H1 (cell line): ENCODE data around the gene RIPOR1. TPM values are rescaled to one million over a fixed set of nuclear protein-coding genes. Genes with fewer than 3 reads are reported as not detected.

Experiments
- CTCF ChIA-PET: fragments of 300-600 bp; sonication (Branson Sonifier 250); formaldehyde crosslinking; loops from one replicate; lab custom pipeline; 2021; ENCODE audit not compliant: partially characterized antibody; lab: Charles Lee
- POLR2A ChIA-PET: fragments of 300-600 bp; sonication (Branson Sonifier 250); formaldehyde crosslinking; loops from one replicate; lab custom pipeline; 2021; ENCODE audit warnings: inconsistent platforms; ENCODE audit not compliant: partially characterized antibody; lab: Charles Lee
- DNase-seq, 2 experiments: peaks; one replicate each; pipeline versions ENCODE4 v3.0.0 to v3.0.0-alpha.2; 2010 to 2022; ENCODE audit warnings: low spot score in 2 of 2, low read depth in 1 of 2, mixed read lengths in 1 of 2
- FAIRE-seq: peaks from 2 replicates; lab custom pipeline; 2011; peaks lifted over from hg19 to GRCh38; lab: Jason Lieb, UNC
- H2AFZ ChIP-seq: 2 replicates; pipeline ENCODE4 v1.8.1; 2012; ENCODE audit warnings: low read length, inconsistent platforms
- H2AK5ac ChIP-seq: 2 replicates; pipeline ENCODE4 v1.6.1; 2013; ENCODE audit warnings: low read depth, low read length
- H2BK120ac ChIP-seq: replicated peaks from 2 replicates; pipeline ENCODE3; 2013; ENCODE audit warnings: low read depth, low read length, inconsistent platforms
- H2BK12ac ChIP-seq: 2 replicates; pipeline ENCODE4 v1.6.1; 2013; ENCODE audit warnings: low read depth, low read length
- H2BK15ac ChIP-seq: 2 replicates; pipeline ENCODE4 v1.6.1; 2013; ENCODE audit warnings: low read length
- H2BK20ac ChIP-seq: 2 replicates; pipeline ENCODE4 v1.6.1; 2013; ENCODE audit warnings: low read length
- H2BK5ac ChIP-seq: 2 replicates; pipeline ENCODE4 v1.6.1; 2013; ENCODE audit warnings: low read depth, low read length
- H3K14ac ChIP-seq: 2 replicates; pipeline ENCODE4 v1.6.1; 2013; ENCODE audit warnings: inconsistent platforms; ENCODE audit not compliant: insufficient read length
- H3K18ac ChIP-seq: 2 replicates; pipeline ENCODE4 v1.6.1; 2013; ENCODE audit warnings: low read length; ENCODE audit errors: extremely low read depth
- H3K23ac ChIP-seq: 2 replicates; pipeline ENCODE4 v1.6.1; 2013; ENCODE audit warnings: inconsistent platforms; ENCODE audit not compliant: insufficient read length
- H3K23me2 ChIP-seq: 2 replicates; pipeline ENCODE4 v1.6.1; 2013; ENCODE audit warnings: low read depth, low read length
- H3K27ac ChIP-seq: 2 replicates; pipeline ENCODE4 v1.6.1; 2011; ENCODE audit warnings: low read depth, low read length, inconsistent platforms
- H3K27me3 ChIP-seq, 4 experiments: replicated peaks in 1 of 4; 1 replicate in 1 of 4; 2 replicates in 3 of 4; pipeline versions ENCODE4 v1.6.1 to v1.8.1; 2011 to 2013; ENCODE audit warnings: low read length in 3 of 4, mild to moderate bottlenecking in 3 of 4, inconsistent platforms in 2 of 4, mixed read lengths in 2 of 4, moderate library complexity in 1 of 4; ENCODE audit not compliant: control insufficient read depth in 3 of 4, insufficient read depth in 3 of 4; ENCODE audit errors: extremely low read depth in 1 of 4
- H3K36me3 ChIP-seq, 4 experiments: 2 replicates each; pipeline versions ENCODE4 v1.6.1 to v1.8.1; 2011 to 2013; ENCODE audit warnings: mild to moderate bottlenecking in 4 of 4, low read length in 3 of 4, moderate library complexity in 2 of 4, control low read depth in 1 of 4, inconsistent platforms in 1 of 4; ENCODE audit not compliant: insufficient read depth in 4 of 4, control insufficient read depth in 2 of 4
- H3K4ac ChIP-seq: replicated peaks from 2 replicates; pipeline ENCODE3; 2013; ENCODE audit warnings: low read length, low read depth, mixed read lengths, inconsistent platforms; ENCODE audit not compliant: insufficient read length
- H3K4me1 ChIP-seq, 4 experiments: replicated peaks in 1 of 4; 1 replicate in 1 of 4; 2 replicates in 3 of 4; pipeline versions ENCODE4 v1.6.1 to v1.8.1; 2011 to 2013; ENCODE audit warnings: low read length in 3 of 4, inconsistent platforms in 2 of 4, mixed read lengths in 1 of 4; ENCODE audit not compliant: insufficient read depth in 4 of 4, control insufficient read depth in 3 of 4
- H3K4me2 ChIP-seq, 2 experiments: 2 replicates each; pipeline versions ENCODE4 v1.6.1 to v1.8.1; 2011 to 2013; ENCODE audit warnings: low read depth in 2 of 2, low read length in 2 of 2, control low read depth in 1 of 2, inconsistent platforms in 1 of 2, mild to moderate bottlenecking in 1 of 2; ENCODE audit not compliant: insufficient read depth in 1 of 2
- H3K4me3 ChIP-seq, 4 experiments: fragments of 200-600, 300-600 bp in 1 of 4; sonication (generic), shearing (Covaris generic), sonication (Bioruptor Twin) in 1 of 4; 2 replicates each; pipeline versions ENCODE4 v1.5.1 to v1.8.1; 2011 to 2016; ENCODE audit warnings: low read length in 4 of 4, low read depth in 3 of 4, control low read depth in 2 of 4, inconsistent platforms in 2 of 4, mild to moderate bottlenecking in 2 of 4, mixed read lengths in 1 of 4, moderate library complexity in 1 of 4; ENCODE audit not compliant: insufficient read depth in 2 of 4; ENCODE audit errors: extremely low read depth in 1 of 4
- H3K56ac ChIP-seq: replicated peaks from 2 replicates; pipeline ENCODE3; 2013; ENCODE audit warnings: low read depth, mild to moderate bottlenecking, mixed read lengths, low read length, inconsistent platforms; ENCODE audit not compliant: insufficient read length
- H3K79me1 ChIP-seq: 2 replicates; pipeline ENCODE4 v1.6.1; 2013; ENCODE audit warnings: low read depth, low read length, control low read depth
- H3K79me2 ChIP-seq, 2 experiments: 2 replicates each; pipeline versions ENCODE4 v1.6.1 to v1.8.1; 2012 to 2013; ENCODE audit warnings: low read length in 2 of 2, mild to moderate bottlenecking in 2 of 2, inconsistent platforms in 1 of 2; ENCODE audit not compliant: insufficient read depth in 2 of 2, control insufficient read depth in 1 of 2
- H3K9ac ChIP-seq, 4 experiments: replicated peaks in 1 of 4; 1 replicate in 1 of 4; 2 replicates in 3 of 4; pipeline versions ENCODE4 v1.6.1 to v1.8.1; 2011 to 2013; ENCODE audit warnings: low read depth in 3 of 4, low read length in 3 of 4, control low read depth in 2 of 4, mild to moderate bottlenecking in 2 of 4, moderate library complexity in 2 of 4, inconsistent platforms in 1 of 4; ENCODE audit errors: extremely low read depth in 1 of 4
- H3K9me3 ChIP-seq, 2 experiments: 2 replicates each; pipeline versions ENCODE4 v1.6.1 to v1.8.1; 2012 to 2013; ENCODE audit warnings: mild to moderate bottlenecking in 2 of 2, moderate library complexity in 2 of 2, control low read depth in 1 of 2, inconsistent platforms in 1 of 2, low read depth in 1 of 2, low read length in 1 of 2, mixed read lengths in 1 of 2; ENCODE audit not compliant: insufficient read depth in 2 of 2
- H4K20me1 ChIP-seq, 2 experiments: replicated peaks in 1 of 2; 2 replicates each; pipeline versions ENCODE3 to v1.8.1; 2011 to 2013; ENCODE audit warnings: inconsistent platforms in 2 of 2, low read length in 2 of 2, mild to moderate bottlenecking in 1 of 2; ENCODE audit not compliant: insufficient read depth in 2 of 2, control insufficient read depth in 1 of 2
- H4K5ac ChIP-seq: 2 replicates; pipeline ENCODE4 v1.6.1; 2013; ENCODE audit warnings: low read length, low read depth, mixed read lengths, inconsistent platforms; ENCODE audit not compliant: insufficient read length
- H4K8ac ChIP-seq: 2 replicates; pipeline ENCODE4 v1.8.0; 2013; ENCODE audit warnings: mild to moderate bottlenecking, moderate library complexity, low read length, inconsistent platforms; ENCODE audit not compliant: insufficient read depth; ENCODE audit errors: extremely low read depth
- H4K91ac ChIP-seq: replicated peaks from 2 replicates; pipeline ENCODE3; 2013; ENCODE audit warnings: low read length, mixed read lengths, inconsistent platforms; ENCODE audit not compliant: insufficient read length
- CREB1 ChIP-seq: IDR thresholded peaks from 2 replicates; pipeline ENCODE4 v1.6.1; 2012; ENCODE audit warnings: inconsistent platforms
- E2F6 ChIP-seq: IDR thresholded peaks from 2 replicates; pipeline ENCODE4 v1.6.1; 2012; ENCODE audit warnings: inconsistent platforms
- EP300 ChIP-seq, 2 experiments: IDR thresholded peaks; 1 replicate in 1 of 2; 2 replicates in 1 of 2; pipeline ENCODE4 v1.6.1; 2011 to 2012; ENCODE audit warnings: low read depth in 2 of 2, low read length in 2 of 2, mild to moderate bottlenecking in 2 of 2, borderline replicate concordance in 1 of 2, inconsistent platforms in 1 of 2, moderate library complexity in 1 of 2
- NANOG ChIP-seq: IDR thresholded peaks from 2 replicates; pipeline ENCODE4 v1.6.1; 2011; ENCODE audit warnings: low read length, low read depth, mild to moderate bottlenecking, inconsistent platforms; ENCODE audit not compliant: insufficient read depth, poor library complexity, severe bottlenecking
- POLR2AphosphoS5 ChIP-seq: IDR thresholded peaks from 2 replicates; pipeline ENCODE4 v1.6.1; 2011; ENCODE audit warnings: low read depth, low read length
- SAP30 ChIP-seq: fragments of 300-600 bp; sonication (generic); IDR thresholded peaks from 2 replicates; pipeline ENCODE4 v1.7.1; 2012; ENCODE audit warnings: low read length, moderate library complexity, mild to moderate bottlenecking, inconsistent platforms; ENCODE audit not compliant: insufficient read depth, insufficient replicate concordance
- SP1 ChIP-seq: IDR thresholded peaks from 2 replicates; pipeline ENCODE4 v1.6.1; 2011; ENCODE audit warnings: low read depth, low read length
- TBP ChIP-seq: IDR thresholded peaks from 2 replicates; pipeline ENCODE4 v1.6.1; 2011; ENCODE audit warnings: low read depth, low read length, improper control_type of control experiment
- WGBS, 2 experiments: shearing (Covaris generic) in 1 of 2; methylation state at CpG; one replicate each; pipeline versions ENCODE4 v1.1.6 to v1.1.7; 2013 to 2015; ENCODE audit warnings: low lambda C conversion rate in 2 of 2, mixed read lengths in 2 of 2, inconsistent platforms in 1 of 2, low coverage in 1 of 2, missing lambda C conversion rate in 1 of 2; ENCODE audit not compliant: insufficient replicate concordance in 2 of 2, insufficient coverage in 1 of 2, insufficient read length in 1 of 2; ENCODE audit errors: extremely low coverage in 1 of 2, missing lambda C conversion rate in 1 of 2; 5-methylcytosine and 5-hydroxymethylcytosine counted together
- polyA plus RNA-seq, 7 experiments: library from polyadenylated mRNA; depleted of rRNA in 3 of 7; stranded (reverse) in 5 of 7; unstranded in 2 of 7; fragments of >200 nt in 5 of 7; fragments of 200-250 nt in 2 of 7; gene quantifications; 1 replicate in 5 of 7; 2 replicates in 1 of 7; 4 replicates in 1 of 7; pipeline versions ENCODE4 v1.2.1 to v1.2.3, GENCODE V29; 2011 to 2013; ENCODE audit warnings: missing spikeins in 2 of 7, mixed read lengths in 2 of 7
- total RNA-seq: library from RNA; stranded (reverse); fragmentation: NEBNext Ultra II Directional; extraction: Animal tissue kit (Norgen Biotek cat#: 25700); gene quantifications from 2 replicates; pipeline ENCODE4 v1.2.1, GENCODE V29; 2021

The RIPOR1 gene
- total and polyA plus RNA-seq, 2 of the 8 experiments (the other 6 are each of a cell fraction or from before 2014, with no cell fraction given), result 2.7 to 10.1 TPM

GRCh38 chr16:67519242-67519641, 9.4 kb upstream of the RIPOR1 start:
- Histone ChIP-seq H4K8ac (no peak overlapping the region; the same call in 1 of the 2 replicates), H3K79me1 (no peaks in the 10 kb centered on the region; the same call in 1 of the 2 replicates), H4K5ac (no peak overlapping the region), H3K27ac (no peak overlapping the region), H3K14ac (no peak overlapping the region), H3K23me2 (no peaks in the 10 kb centered on the region), H3K4ac (no peak overlapping the region), H3K56ac (no peak overlapping the region), H4K20me1 (no peaks in the 10 kb centered on the region), H2AFZ (no peak overlapping the region), H2AK5ac (no peak overlapping the region)
- POLR2A ChIA-PET, result no interaction called here
- FAIRE-seq (no peak), DNase-seq (no peak)
- 91% methylated on average over 4 of the region's 4 CpGs; no CpG with 5 or more reads in 1 of the 2 experiments for WGBS, 2 experiments
- TF ChIP-seq SAP30 (no peak), SP1 (no peak), E2F6 (no peak), POLR2AphosphoS5 (no peak), CREB1 (no peak), TBP (no peak), NANOG (no peak), EP300 (IDR thresholded peaks at IDR 0.05; ENCODE audit: borderline replicate concordance in 1 of 2, low read depth in 2 of 2, low read length in 2 of 2) (no peak)
- TF ChIP-seq, all 59 proteins: peak for 0
- Histone ChIP-seq H2BK15ac (no peak overlapping the region), H3K79me2 (no peaks in the 10 kb centered on the region), H2BK5ac (no peak overlapping the region), H2BK12ac (no peak overlapping the region), H3K23ac (no peak overlapping the region), H3K4me3 (no peak overlapping the region), H3K9me3 (no peaks in the 10 kb centered on the region), H3K4me2 (no peak overlapping the region), H2BK20ac (no peak overlapping the region), H3K9ac (no peak overlapping the region), H3K36me3 (no peaks in the 10 kb centered on the region), H3K27me3 (peaks cover 3 to 29% (median 14%) of the 10 kb centered on the region in 4 experiments; a peak in 6 of 7 replicates), H3K4me1 (no peaks in the 10 kb centered on the region), H3K18ac (no peak overlapping the region), H4K91ac (no peak overlapping the region), H2BK120ac (no peak overlapping the region)
- CTCF ChIA-PET, result interaction anchor here (0.6 to 8.7 kb wide), 11 partner anchors 12 to 408 kb away, joined by 3 to 166 read pairs (median 46); partner anchors contain the start of genes ACD, C16orf86, CARMIL2 and CTCF
